Activated CD4-positive, CD25-positive, alpha-beta regulatory T cell (primary cell): ENCODE results near the gene TFCP2L1.
"Not testable (repeated sequence)": the region's sequence is repeated elsewhere in the genome, so short reads cannot be mapped to it uniquely, and the experiment has no call there.

Experiments used
- DNase-seq, 4 experiments: peaks; one replicate each; lab custom pipeline; 2025; lab: John Stamatoyannopoulos, UW

TFCP2L1 gene

DNA sequence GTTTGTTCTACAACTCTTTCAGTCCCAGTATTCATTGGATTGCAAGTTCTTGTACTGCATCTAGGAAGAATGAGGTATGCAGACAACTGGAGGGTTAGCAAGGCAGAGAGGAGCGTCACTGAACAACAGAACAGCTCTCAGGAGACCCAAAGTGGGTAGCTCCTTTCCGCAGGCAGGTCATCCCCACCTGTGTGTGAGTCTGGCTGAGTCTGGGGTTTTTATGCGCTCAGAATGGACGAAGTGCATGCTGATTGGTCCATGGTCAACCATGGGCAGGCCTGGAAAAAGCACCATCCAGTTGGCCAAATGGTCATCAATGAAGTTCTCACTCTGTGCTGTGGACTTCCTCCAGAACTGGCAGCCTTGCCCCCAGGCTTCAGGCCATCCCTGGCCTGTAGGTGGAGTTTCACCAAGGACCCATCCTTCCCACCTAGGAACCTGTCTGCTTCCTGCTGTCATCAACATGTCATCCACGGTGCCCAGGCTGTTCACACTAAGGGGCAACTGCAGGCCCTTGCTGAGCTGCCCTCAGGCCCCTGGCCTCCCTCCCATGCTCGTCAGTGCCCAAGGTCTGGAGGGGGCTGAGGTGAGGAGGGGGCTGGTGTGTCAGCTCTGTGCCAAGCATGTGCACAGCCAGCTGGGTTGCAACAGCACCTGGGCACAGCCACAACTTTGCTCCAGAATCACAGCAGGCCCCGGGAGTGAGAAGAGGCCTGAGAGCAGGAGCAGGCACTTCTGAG lies 11.1 kb upstream of the TFCP2L1 start:
- DNase-seq: no peak

DNA sequence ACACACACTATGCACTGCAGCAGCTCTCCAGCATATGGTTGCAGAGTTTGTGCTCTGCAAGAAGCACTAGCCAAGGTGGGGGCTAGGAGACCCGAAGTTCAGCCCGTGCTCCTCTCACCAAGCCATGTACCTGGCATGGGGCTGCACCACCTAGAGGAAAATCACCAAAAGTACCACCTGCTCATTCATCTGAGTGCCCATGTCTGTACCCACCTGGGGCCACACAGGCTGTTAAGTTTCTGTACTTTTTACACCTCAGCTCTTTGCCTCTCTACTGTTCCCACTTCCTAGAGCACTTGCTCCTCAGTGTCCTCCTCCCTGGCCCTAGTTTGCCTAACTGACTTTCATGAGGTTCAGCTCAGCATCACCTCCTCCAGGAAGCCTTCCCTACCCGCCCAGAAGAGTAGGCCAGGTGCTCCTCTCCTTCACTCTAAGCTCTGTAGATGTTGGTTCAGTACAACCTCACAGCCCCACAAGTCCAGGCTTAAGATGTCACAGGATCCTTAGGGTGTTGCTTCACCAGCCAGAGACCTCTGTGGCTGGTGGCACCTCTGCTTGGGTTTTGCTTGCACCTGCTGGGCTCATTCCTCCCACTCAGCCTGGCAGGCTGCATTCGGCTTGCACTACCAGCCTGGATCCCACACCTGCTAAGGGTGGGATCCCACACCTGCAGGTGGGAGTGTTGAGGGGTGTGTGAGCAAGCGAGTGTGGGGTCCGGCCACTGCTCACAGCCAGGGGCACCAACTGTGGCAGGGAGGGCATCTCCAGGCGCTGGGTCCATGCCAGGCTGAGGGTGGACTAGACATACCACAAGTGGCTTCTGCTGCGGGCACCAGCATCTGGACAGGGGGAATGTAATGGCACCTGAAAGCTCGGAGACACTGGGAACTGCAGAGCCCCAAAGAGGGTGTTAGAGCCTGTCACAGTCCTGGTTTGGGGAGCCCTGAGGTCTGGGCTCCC lies 10.2 kb upstream of the TFCP2L1 start:
- DNase-seq: no peak

DNA sequence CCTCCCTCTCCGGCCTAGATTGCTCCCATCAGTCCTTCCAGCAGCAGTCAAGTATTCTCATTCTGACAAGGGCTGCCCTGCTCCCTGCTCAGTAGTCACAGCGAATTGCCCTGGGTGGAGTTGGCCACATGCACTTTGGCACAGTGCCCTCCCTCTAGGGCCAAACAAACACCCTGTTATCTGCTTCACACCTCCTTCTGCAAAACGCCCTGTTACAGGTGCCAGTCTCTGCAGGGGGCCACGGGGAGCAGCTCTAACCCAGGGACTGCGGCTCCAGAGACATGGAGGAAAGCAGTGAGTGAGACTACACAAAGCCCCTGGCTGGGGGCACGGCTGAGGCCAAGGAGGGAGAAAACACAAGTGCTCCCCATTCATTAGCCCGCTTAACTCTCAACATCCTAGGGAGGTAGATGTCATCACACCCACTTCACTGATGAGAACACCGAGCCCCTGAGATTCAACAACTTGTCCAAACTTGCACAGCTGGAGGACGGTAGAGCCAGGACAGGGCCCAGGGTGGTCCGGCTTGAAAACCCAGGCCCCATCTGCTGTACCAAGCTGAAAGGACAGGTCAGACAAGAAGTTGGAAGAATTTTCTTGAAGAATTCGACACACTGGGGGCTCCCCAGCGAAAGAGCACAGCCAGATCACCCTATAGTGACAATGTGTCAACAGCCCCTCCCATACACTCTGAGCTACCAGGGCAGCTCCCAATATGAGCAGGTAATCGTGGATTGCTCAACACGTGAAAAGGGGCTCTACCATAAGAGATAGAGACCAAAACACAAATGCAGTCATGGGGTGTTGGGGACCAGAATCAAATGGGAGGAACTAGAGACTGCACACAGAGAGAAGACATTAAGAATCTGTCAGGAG lies 8.7 kb upstream of the TFCP2L1 start:
- no peak for DNase-seq

DNA sequence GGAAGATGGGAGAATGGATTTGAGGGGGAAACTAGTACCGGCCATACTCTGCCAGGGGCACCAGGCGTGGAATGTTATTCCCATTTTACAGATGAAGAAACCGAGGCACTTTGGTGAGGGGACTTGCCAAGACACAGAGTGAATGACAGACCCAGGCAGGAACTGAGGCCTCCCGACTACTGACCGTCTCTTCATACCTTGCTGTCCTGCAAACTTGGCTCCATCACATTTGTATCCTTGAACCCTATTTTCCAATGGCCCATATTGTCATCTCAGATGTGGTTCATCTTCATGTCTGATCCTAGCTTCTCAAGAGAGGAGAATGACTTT lies 6.2 kb upstream of the TFCP2L1 start:
- no peak for DNase-seq

DNA sequence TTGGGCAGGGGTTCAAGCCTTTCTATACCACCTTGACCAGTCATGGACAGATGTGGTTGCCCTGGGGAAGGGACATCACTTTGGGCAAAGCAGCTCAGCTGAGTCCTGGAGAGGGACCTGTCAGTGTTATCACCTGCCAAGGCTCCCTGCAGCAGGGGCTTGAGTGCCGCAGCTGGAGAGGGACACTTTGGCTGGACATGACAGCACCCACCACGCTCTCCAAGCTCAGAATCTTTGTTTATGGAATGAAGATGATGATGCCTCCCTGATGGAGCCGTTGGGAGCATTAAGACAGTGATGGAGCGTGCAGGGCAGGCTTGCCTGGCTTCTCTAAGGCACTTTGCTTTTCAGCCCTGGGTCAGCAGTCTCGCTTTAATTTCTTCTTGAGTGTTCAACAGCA lies 4.3 kb upstream of the TFCP2L1 start:
- DNase-seq: no peak

DNA sequence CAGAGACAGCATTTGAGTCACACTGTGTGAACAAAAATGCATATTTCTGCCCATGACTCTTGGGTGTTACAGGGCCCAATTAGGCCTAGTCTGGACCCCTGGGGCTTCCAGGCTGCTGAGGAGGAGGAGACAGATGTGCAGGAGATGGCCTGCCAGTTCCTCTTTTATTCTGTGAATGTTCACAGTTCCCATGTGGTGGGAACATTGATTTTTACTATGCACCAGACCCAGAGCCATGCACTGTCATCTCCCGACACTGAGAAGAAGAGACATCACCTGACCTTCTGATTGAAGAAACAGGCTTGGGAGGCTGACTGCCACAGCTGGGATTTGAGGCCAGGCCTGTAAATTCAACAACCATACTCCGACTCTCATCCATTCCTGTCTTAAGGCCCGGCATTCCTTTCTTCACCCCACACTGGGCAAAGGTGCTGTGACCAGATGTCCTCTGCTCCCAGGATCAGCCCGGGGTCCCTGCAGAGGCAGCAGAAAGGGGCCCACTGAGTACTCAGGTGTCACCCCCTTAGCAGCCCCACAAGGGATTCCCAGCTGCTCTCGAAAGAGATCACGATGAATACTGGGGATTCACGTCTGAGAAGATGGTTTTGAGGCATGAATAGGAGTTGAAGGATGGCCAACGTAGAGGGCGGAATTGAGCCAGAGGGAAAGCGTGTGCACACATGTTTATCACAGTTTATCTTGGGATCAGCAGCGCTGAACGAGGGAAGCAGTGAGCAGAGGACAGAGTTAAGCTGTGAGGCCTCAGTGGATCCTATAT lies 3.6 kb upstream of the TFCP2L1 start:
- DNase-seq: no peak

DNA sequence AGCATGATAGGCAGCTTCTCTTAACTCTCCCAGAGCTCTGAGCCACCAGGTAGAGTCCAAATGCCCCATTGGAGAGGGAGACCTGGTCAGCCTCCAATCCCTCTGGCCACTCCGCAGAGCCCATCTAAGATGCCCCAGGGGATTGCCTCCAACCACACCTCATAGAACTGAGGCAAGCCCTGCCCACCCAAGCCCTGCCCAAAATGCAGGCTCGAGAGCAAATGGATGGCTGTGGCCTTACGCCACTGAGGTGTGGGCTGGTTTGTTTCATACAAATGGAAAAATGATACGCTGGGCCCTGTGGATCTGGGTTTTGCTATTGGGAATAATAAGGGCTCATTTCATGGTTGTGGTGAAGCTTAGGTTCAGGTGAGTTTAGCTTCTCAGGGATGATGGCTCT lies 3.0 kb upstream of the TFCP2L1 start:
- no peak for DNase-seq

DNA sequence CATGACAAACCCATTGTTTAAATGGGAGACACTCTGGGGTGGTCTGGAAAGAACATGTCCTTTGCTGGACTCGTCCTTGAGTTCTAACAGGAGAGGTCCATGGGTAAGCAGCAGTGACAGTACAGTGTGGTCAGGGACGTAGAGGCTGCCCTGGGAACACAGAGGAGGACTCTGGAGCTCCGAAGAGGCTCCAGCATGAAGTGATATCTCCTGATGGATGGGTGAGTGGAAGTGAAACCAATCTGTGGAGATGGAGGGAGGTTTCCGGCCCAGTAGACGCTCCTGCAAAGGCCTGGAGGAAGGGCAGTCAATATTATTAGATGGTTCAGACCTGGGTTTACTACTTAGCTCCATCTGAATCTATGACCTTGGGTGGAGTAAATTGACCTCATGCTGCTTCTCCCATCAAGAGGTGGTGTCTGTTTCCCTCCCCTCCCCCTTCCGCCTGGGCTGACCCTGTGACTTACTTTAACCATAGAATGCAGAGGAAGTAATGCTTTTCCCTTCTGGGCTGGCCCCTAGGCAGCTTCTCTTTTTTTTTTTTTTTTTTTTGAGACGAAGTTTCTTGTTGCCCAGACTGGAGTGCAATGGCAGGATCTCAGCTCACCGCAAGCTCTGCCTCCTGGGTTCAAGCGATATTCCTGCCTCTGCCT lies 2.3 kb upstream of the TFCP2L1 start:
- no peak for DNase-seq

DNA sequence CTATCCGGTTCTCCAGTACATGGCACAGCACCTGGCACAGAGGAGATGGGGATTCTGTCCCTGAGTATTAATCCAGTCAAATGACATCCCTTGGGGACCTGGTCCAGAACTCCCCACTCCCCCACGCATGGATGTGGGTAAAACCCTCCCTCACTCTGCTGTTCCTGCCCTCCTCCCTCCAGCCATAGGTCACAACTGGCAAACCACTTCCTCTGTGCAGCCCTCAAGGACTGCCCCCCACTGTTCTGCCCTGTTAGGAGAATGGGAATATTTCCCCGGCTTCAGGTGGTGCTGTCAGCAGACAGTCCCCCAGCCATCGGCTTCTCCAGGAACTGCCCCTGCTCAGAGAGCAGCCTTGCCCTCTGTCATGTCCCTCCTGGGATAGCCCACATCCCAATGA lies 1.5 kb upstream of the TFCP2L1 start:
- no peak for DNase-seq

DNA sequence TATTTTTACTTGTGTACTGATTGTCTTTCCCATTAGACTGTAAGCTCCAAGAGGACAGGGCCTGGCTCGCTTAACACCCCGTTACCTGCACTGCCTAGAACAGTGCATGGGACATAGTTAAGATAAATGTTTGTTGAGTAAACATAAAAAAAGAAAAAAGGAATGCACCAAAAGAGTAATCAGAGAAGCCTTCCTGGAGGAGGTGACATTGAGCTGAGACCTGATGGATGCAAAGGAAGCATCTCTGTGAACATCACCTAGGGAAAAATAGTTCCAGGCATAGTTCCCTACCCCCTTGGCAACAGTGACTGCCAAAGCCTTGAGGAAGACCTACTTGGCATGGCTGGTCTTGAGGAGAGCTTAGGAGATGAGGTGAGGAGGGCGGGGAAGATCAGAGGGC lies 924 bp upstream of the TFCP2L1 start:
- no peak for DNase-seq

DNA sequence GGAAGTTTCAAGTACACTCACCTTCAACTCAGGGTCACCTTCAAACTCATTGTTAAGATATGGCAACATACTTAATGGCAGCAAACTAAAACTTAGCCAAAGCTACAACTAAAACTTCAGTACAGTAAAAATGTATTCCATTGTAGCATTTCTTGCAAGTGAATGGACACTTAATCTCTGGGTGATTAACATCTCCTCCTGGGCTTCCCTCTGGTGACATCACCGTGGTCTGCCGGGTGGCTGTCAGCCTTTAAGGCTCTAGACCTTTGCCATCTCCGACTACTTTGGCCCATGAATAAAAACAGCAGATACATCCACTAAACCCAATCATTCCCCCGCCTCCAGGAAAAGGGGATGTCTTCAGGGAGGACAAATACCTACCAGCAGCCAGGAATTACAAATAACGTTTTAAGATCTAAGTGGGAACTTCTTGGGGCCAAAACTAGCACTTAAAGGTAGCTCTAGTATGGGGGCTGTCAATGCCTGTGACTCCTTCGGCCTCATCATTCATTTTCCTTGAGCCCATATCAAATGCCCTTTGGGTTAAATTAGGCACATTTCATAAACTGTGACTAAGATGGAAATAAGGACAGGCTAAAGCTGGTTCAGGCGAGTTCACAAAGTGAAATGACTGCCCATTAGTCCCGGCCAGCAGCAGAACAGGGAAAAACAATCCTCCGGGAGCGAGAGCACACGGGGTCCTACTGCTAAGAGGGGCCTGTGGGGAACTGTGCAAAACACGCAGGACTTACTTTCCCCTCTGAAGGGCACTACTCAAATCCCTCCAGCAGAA lies 1.1 kb downstream of the TFCP2L1 start:
- DNase-seq: no peak

DNA sequence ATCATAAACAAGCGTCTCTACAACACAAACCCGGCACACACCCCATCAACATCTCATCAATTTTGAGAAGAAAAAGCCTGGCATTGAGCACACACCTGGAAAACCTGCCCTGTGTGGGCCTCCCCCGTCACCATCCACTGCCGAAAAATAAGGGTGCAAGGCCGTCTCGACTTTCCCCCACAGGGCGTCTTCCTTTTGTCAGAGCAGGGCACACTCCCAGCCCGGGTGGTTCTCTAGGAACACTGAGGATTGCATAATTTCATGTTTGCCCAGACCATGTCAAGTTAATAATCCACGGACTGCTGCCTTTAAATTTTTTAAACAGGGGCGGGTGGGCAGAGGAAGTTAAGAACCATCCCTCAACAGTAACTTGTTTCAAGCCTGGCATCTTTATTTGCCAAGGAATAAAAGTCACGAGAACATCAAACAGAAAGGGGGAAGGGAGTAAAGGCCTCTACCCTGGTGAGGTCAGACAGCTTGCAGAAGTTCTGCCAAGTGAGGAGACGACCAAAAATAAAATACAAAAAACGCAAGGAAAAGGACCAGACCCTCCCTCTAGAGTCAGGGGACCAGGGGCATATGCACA lies 2.1 kb downstream of the TFCP2L1 start:
- DNase-seq: no peak

DNA sequence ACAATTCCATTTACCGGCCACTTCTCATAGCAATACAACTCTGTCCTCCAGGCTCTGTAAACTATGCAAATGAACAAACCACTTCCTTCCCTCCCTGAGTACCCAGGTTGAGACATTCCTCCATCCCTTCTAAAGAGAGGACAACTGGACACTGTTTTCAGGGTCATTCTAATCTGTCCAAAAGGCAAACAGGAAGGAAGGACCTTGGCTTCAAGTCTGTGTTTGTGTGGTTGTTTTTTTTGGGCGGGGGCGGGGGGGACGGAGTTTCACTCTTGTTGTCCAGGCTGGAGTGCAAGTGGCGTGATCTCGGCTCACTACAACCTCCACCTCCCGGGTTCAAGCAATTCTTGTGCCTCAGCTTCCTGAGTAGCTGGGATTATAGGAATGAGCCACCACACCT lies 3.3 kb downstream of the TFCP2L1 start:
- DNase-seq: no peak

DNA sequence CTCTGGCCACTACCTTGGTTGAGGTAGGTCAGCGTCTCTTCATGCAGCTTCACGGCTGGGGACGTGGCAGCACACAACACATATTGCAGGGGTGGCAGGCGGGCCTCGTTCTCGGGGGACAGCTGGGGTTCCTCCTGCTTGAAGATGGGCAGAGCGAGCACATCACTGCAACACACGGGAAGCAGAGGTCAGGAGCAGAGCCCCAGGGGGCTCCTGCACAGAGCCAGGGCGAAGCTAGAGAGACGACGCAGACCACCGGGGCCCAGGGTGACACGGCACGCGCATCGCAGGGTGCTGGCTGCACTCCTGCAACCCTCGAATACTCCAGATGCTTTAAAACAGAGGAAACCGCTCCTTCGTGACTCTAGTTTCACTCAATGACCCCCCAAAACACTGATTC lies 3.9 kb downstream of the TFCP2L1 start:
- DNase-seq: no peak

DNA sequence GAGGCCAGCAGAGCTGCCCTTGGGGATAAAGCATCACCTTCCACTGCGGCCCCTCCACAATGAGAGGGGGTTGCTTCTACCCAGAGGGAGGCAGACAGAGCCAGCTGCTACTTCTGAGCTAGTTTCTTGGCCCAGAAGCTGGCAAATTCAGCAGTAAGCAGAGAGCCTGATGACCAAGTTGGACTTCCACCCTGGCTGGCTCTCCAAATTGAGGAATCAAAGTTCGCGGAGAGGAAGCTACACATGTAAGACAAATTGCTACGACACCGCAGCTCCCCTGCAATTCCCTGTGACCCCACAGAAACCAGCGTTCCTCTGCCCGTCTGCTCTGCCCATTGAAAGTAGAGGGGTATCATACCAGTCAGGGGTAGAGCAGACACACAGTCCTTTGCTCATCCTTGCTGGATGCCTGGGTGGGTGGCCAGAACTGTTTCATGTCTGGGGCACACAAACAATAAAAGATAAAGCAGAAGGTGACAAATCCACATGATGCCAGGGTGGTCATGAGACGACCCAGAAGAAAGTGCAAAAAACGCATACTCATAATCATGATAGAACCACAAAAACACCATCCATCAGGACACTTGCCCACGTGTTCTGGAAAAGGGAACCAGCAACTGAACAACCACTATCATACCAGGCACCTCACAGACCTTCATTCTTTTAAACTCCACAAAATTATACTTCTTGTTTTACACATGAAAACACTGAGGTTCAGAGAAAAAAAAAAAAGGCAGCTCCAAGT lies 5.4 kb downstream of the TFCP2L1 start:
- DNase-seq: no peak

DNA sequence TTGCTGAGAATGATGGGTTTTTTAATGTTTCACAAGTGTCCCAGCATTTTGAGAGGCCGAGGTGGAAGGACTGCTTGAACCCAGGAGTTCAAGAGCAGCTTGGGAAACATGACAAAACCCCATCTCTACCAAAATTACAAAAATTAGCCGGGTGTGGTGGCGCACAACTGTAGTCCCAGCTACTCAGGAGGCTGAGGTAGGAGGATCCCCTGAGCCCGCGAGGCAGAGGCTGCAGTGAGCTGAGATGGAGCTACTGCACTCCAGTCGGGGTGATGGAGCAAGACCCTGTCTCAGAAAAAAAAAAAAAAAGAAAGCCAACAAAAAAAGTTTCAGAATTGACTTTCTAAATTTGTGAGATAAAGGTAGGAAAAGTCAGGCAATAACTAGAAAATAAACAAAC lies 8.7 kb downstream of the TFCP2L1 start:
- DNase-seq: no peak

DNA sequence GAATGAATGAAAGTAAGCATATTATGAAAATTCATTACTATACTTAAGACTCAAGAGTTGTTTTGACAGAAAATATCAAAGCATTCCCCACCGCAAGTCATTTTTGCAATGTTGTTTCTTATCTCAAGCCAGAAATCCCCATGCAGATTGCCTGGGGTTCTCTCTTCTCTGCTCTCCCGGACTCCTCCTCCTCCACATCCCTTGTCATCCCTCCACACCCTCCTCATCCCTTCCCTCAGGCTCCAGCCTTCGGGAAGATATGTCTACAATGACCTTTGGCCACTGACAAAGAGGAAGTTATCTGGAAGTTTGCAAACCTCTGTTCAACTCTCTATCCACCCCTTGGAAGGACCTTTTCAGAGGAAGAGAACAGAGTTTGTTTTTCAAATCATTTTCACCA lies 11.9 kb downstream of the TFCP2L1 start:
- DNase-seq: no peak

DNA sequence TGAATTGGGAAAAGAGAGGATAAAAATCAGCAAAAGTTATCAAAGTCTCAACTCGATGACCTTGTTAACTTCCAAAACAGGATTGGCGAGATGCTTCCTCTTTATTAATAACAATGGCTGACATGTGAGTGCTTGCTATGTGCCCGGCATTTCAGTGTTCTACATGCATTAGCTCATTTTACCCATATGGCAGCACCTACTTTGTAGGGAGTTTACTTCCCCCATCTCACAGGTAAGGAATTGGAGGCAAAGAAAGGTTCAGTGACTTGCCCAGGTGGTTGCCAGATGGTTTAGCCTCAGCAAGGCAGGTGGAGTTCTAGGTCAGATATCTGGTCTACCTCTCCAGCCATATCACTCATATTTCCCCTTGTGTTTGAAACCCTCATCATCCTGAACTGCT lies 12.4 kb downstream of the TFCP2L1 start:
- DNase-seq: no peak

DNA sequence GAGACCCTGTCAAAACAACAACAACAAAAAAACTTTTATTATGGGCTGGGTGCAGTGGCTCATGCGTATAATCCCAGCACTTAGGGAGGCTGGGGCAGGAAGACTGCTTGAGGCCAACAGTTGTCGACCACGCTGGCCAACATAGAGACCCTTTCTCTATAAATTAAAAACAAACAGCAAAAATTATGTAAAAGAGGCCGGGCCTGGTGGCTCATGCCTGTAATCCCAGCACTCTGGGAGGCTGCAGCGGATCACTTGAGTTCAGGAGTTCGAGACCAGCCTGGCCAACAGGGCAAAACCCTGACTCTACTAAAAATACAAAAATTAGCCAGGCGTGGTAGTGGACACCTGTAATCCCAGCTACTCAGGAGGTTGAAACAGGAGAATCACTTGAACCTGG lies 15.6 kb downstream of the TFCP2L1 start:
- DNase-seq: not testable (repeated sequence)
